HAP-1 (cell line): Measurements from ENCODE around the gene CCR8.
A peak's percentile ranks its signal among the peaks of the same experiment; 100 is the strongest.
"Not testable (repeated sequence)": the region's sequence is repeated elsewhere in the genome, so short reads cannot be mapped to it uniquely, and the experiment has no call there.

Experiments used
- DNase-seq, 2 experiments: peaks; one replicate each; pipeline ENCODE4 v3.0.0-alpha.2; 2016 to 2020; ENCODE audit warnings: low spot score in 2 of 2
- H3K27me3 ChIP-seq: fragments of 250-450 bp; sonication (Bioruptor Pico); 2 replicates; pipeline ENCODE4 v1.5.1; 2020; ENCODE audit warnings: low read depth, mild to moderate bottlenecking, moderate library complexity
- H3K36me3 ChIP-seq: fragments of 250-450 bp; sonication (Bioruptor Pico); replicated peaks from 2 replicates; pipeline ENCODE4 v1.5.1; 2020; ENCODE audit warnings: mild to moderate bottlenecking
- H3K4me1 ChIP-seq: fragments of 250-450 bp; sonication (Bioruptor Pico); 2 replicates; pipeline ENCODE4 v1.5.1; 2020; ENCODE audit warnings: mild to moderate bottlenecking
- H3K4me3 ChIP-seq: fragments of 250-450 bp; sonication (Bioruptor Pico); 2 replicates; pipeline ENCODE4 v1.5.1; 2020; ENCODE audit warnings: mild to moderate bottlenecking, moderate library complexity
- H3K9me3 ChIP-seq: fragments of 250-450 bp; sonication (Bioruptor Pico); 2 replicates; pipeline ENCODE4 v1.5.1; 2020; ENCODE audit warnings: mild to moderate bottlenecking, moderate library complexity
- in situ Hi-C: fragments of 300-500 bp; cut with MboI; formaldehyde crosslinking; loops from 3 replicates; pipeline ENCODE4 v1.14.3; 2020; ENCODE audit warnings: low sequenced_read_pairs, inconsistent platforms, mixed read lengths

The CCR8 gene

DNA sequence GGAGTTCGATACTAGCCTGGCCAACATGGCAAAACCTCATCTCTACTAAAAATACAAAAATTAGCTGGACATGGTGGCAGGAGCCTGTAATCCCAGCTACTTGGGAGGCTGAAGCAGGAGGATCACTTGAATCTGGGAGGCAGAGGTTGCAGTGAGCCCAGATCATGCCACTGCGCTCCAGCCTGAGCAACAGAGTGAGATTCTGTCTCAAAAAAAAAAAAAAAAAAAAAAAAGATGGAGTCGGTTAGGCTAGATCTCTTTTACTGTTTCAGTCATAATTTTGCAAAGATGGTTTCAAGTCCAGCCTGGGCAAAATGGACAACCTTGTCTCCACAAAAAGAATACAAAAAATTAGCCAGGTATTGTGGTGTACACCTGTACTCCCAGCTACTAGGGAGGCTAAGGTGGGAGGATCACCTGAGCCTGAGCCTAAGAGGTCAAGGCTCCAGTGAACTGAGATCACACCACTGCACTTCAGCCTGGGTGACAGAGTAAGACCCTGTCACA, 7.2 kb upstream of the CCR8 start:
- H3K4me3 ChIP-seq, H3K9me3 ChIP-seq, DNase-seq, in situ Hi-C loops, H3K4me1 ChIP-seq, H3K27me3 ChIP-seq, H3K36me3 ChIP-seq: not testable (repeated sequence)

DNA sequence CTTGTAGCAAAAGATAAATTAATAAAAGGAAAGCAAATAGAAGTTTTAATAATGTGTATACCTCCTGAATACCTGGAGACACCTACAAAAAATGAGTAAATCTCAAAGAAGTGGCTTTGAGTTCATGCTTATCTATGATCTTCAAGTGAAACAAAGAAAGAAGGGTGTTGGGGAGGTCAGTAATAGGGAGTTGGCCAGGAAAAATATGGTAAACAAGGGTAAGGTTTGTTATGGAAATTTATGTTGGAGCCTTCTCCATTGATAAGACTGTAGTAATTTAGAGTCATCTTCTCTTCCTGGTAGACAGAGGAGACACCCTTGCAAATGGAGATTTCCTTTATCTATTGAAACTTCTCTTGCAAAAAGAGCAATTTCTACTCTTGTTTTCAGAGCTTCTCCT, 6.6 kb upstream of the CCR8 start:
- no peaks in the 10 kb centered on the region for H3K9me3 ChIP-seq
- no peaks in the 10 kb centered on the region for H3K27me3 ChIP-seq
- peaks cover 8% of the 10 kb centered on the region for H3K4me1 ChIP-seq
- in situ Hi-C loops, result no loop called here
- H3K4me3 ChIP-seq, result no peak overlapping the region
- no peaks in the 10 kb centered on the region for H3K36me3 ChIP-seq
- DNase-seq, result peak in 1 of 2 experiments; percentile 17

DNA sequence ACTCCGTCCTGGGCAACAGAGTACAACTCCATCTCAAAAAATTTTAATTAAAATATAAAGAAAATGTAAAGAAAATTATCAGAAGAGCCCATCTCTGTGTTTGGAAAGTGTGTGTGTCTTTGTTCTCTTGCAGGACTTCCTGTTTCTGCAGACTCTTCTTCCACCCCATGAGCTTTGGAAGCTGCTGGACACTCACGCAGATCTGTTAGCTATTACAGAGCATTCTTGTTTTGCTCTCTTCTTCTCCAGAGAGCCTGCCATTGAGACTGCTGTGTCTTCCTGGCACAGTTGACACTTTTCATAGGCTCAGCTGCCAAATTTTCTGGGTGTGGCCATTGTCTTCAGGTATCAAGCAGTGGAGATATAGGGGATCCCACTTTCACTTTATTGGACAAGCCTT, 6.0 kb upstream of the CCR8 start:
- Histone ChIP-seq H3K4me1 (peaks cover 8% of the 10 kb centered on the region), H3K36me3 (no peaks in the 10 kb centered on the region), H3K4me3 (no peak overlapping the region), H3K27me3 (no peaks in the 10 kb centered on the region), H3K9me3 (no peaks in the 10 kb centered on the region)
- DNase-seq, result no peak
- in situ Hi-C loops, result no loop called here

- Histone ChIP-seq H3K4me1 (peaks cover 8% of the 10 kb centered on the region), H3K9me3 (no peaks in the 10 kb centered on the region), H3K27me3 (no peaks in the 10 kb centered on the region), H3K36me3 (no peaks in the 10 kb centered on the region), H3K4me3 (no peak overlapping the region)
- in situ Hi-C loops, result no loop called here
- DNase-seq, result no peak
Observed at GRCh38 chr3:39325236-39325635, 4.3 kb upstream of the CCR8 start.

GRCh38 chr3:39327053-39327745, 2.3 kb upstream of the CCR8 start:
- Histone ChIP-seq H3K4me3 (no peak overlapping the region), H3K36me3 (no peaks in the 10 kb centered on the region), H3K4me1 (peaks cover 8% of the 10 kb centered on the region), H3K9me3 (no peaks in the 10 kb centered on the region), H3K27me3 (no peaks in the 10 kb centered on the region)
- in situ Hi-C loops, result no loop called here
- no peak for DNase-seq

DNA sequence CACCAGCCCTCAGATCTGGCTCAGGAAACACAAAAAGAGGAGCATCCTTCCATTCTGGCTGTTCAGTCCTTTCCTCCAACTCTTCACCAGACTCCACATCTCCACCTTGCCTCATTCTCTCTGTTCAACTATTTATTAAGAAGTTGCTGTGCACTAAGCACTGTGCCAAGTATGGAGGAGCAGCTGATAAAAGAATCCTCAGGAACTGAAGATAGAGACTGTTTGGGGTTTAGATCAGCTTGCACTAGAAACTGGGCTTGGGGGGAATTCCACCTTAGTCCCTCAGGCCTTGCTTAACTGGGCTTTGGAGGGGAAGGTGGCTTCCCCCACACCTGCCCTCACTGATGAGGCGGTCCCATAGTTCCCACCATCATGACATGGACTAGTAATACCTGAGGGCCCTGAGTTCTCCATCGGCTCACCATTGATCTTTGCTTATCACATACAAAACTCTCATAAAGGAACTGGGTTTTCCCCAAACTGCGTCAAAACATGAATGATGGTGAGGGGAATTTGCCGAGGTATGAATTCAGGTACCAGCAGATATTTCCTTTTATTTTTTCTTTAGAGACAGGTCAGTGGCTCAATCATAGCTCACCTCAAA, 1.7 kb upstream of the CCR8 start:
- Histone ChIP-seq H3K36me3 (no peaks in the 10 kb centered on the region), H3K27me3 (no peaks in the 10 kb centered on the region), H3K9me3 (no peaks in the 10 kb centered on the region), H3K4me3 (no peak overlapping the region), H3K4me1 (peaks cover 6% of the 10 kb centered on the region)
- in situ Hi-C loops, result no loop called here
- DNase-seq, result no peak

- in situ Hi-C loops, result no loop called here
Observed at GRCh38 chr3:39330824-39331223, 1.3 kb downstream of the CCR8 start.

DNA sequence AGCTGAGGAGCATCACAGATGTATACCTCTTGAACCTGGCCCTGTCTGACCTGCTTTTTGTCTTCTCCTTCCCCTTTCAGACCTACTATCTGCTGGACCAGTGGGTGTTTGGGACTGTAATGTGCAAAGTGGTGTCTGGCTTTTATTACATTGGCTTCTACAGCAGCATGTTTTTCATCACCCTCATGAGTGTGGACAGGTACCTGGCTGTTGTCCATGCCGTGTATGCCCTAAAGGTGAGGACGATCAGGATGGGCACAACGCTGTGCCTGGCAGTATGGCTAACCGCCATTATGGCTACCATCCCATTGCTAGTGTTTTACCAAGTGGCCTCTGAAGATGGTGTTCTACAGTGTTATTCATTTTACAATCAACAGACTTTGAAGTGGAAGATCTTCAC, 3.0 kb downstream of the CCR8 start:
- no peak for DNase-seq
- H3K4me1 ChIP-seq, result no peaks in the 10 kb centered on the region
- in situ Hi-C loops, result no loop called here
- no peaks in the 10 kb centered on the region for H3K36me3 ChIP-seq
- no peak overlapping the region for H3K4me3 ChIP-seq
- H3K27me3 ChIP-seq, result no peaks in the 10 kb centered on the region
- H3K9me3 ChIP-seq, result no peaks in the 10 kb centered on the region

More at GRCh38 chr3:39330824-39331223, 1.3 kb downstream of the CCR8 start:
- H3K4me1 ChIP-seq, result no peaks in the 10 kb centered on the region
- H3K27me3 ChIP-seq, result no peaks in the 10 kb centered on the region
- peak in 1 of 2 experiments; percentile 15 for DNase-seq
- no peaks in the 10 kb centered on the region for H3K9me3 ChIP-seq
- no peaks in the 10 kb centered on the region for H3K36me3 ChIP-seq
- H3K4me3 ChIP-seq, result no peak overlapping the region

GRCh38 chr3:39333607-39334006, 4.1 kb downstream of the CCR8 start:
- H3K27me3 ChIP-seq, result peaks cover 4% of the 10 kb centered on the region; the same call in 1 of the 2 replicates
- no peaks in the 10 kb centered on the region for H3K9me3 ChIP-seq
- DNase-seq, result no peak
- H3K4me1 ChIP-seq, result no peaks in the 10 kb centered on the region
- H3K36me3 ChIP-seq, result no peaks in the 10 kb centered on the region
- in situ Hi-C loops, result no loop called here
- no peak overlapping the region for H3K4me3 ChIP-seq

- Histone ChIP-seq H3K9me3 (no peaks in the 10 kb centered on the region), H3K4me3 (no peak overlapping the region), H3K4me1 (no peaks in the 10 kb centered on the region), H3K36me3 (no peaks in the 10 kb centered on the region), H3K27me3 (peaks cover 4% of the 10 kb centered on the region; the same call in 1 of the 2 replicates)
- no peak for DNase-seq
- in situ Hi-C loops, result no loop called here
Observed at GRCh38 chr3:39334205-39334604, 4.7 kb downstream of the CCR8 start.

DNA sequence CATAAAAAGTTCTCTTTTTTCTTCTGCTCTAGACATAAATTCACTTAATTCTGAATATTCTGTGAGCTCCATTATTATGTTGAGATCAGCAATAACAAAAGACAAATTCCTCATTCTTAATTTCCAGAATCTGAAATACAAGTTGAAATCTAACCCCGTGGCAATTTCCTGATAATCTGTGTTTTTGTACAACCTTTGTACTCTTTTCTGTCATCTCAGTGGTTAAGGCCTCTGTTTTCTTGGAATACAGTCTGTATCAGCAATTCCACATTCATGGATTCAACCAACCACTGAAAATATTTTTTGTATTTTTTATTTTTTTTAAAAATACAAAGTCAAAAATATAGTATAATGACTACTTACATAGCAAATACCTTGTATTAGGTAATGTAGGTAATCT, 8.7 kb downstream of the CCR8 start:
- in situ Hi-C loops, result no loop called here
- no peak for DNase-seq
- H3K27me3 ChIP-seq, result peaks cover 8% of the 10 kb centered on the region

GRCh38 chr3:39339086-39339485, 9.6 kb downstream of the CCR8 start:
- Histone ChIP-seq H3K9me3 (no peaks in the 10 kb centered on the region), H3K27me3 (peaks cover 8% of the 10 kb centered on the region), H3K4me3 (no peak overlapping the region), H3K36me3 (no peaks in the 10 kb centered on the region), H3K4me1 (no peaks in the 10 kb centered on the region)
- in situ Hi-C loops, result no loop called here
- DNase-seq, result no peak

More for the DNA sequence above, 8.7 kb downstream of the CCR8 start:
- H3K4me1 ChIP-seq, result no peaks in the 10 kb centered on the region
- no peaks in the 10 kb centered on the region for H3K36me3 ChIP-seq
- no peak overlapping the region for H3K4me3 ChIP-seq
- no peaks in the 10 kb centered on the region for H3K9me3 ChIP-seq

- no peak for DNase-seq
- peaks cover 6% of the 10 kb centered on the region for H3K27me3 ChIP-seq
- in situ Hi-C loops, result no loop called here
- H3K36me3 ChIP-seq, result no peaks in the 10 kb centered on the region
- no peaks in the 10 kb centered on the region for H3K9me3 ChIP-seq
- no peak overlapping the region for H3K4me3 ChIP-seq
- no peaks in the 10 kb centered on the region for H3K4me1 ChIP-seq
Observed at GRCh38 chr3:39343076-39343717, 13.7 kb downstream of the CCR8 start.

DNA sequence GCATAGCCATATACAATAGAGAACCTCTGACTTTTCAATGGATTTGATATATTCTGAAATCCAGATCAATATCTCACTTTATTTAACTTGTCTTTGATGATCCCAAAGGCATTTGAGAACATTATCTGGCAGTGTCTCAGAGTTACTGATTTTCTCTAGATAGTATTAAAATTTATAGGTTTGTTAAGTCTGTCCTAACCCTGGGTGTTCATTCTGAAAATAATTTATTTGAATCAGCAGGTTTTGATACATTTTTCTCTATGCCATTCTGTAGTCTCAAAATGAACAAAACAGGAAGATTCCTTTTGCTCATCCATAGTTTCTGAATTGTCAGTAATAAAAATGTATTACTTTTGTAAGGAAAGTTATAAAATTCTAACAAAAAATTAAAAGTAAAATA, 14.3 kb downstream of the CCR8 start:
- no peak overlapping the region for H3K4me3 ChIP-seq
- H3K4me1 ChIP-seq, result no peaks in the 10 kb centered on the region
- DNase-seq, result no peak
- in situ Hi-C loops, result no loop called here
- H3K36me3 ChIP-seq, result no peaks in the 10 kb centered on the region
- peaks cover 6% of the 10 kb centered on the region for H3K27me3 ChIP-seq
- no peaks in the 10 kb centered on the region for H3K9me3 ChIP-seq
